Pulmonary artery endothelial cell (primary cell): ENCODE measurements around the gene TBXA2R. TPM values are rescaled to one million over a fixed set of nuclear protein-coding genes. Genes with fewer than 3 reads are reported as not detected.

Experiments used
- DNase-seq: peaks from one replicate; pipeline ENCODE4 v3.0.0-alpha.2; 2011; ENCODE audit warnings: low read depth, low spot score
- total RNA-seq: library from RNA; depleted of rRNA; stranded (reverse); fragments of >200 nt; gene quantifications from 2 replicates; pipeline ENCODE4 v1.2.3, GENCODE V29; 2014

The TBXA2R gene
- total RNA-seq, 1 donor from 2014 or later, result 0.66 TPM

GRCh38 chr19:3556978-3557460, 49.7 kb downstream of the TBXA2R start:
- DNase-seq, result no peak

- no peak for DNase-seq
These were observed 50.2 kb downstream of the TBXA2R start for GRCh38 chr19:3556423-3556977.

- DNase-seq, result no peak
These were observed 50.8 kb downstream of the TBXA2R start for GRCh38 chr19:3555653-3556422.

- no peak for DNase-seq
These were observed 52.2 kb downstream of the TBXA2R start for GRCh38 chr19:3554254-3555083.

- no peak for DNase-seq
These were observed 54.9 kb downstream of the TBXA2R start for GRCh38 chr19:3551792-3552095.

GRCh38 chr19:3550947-3551791, 55.5 kb downstream of the TBXA2R start:
- no peak for DNase-seq

- no peak for DNase-seq
These were observed 56.9 kb downstream of the TBXA2R start for GRCh38 chr19:3549816-3550215.

- DNase-seq, result no peak
These were observed 58.1 kb downstream of the TBXA2R start for GRCh38 chr19:3548606-3549005.

GRCh38 chr19:3547767-3548282, 58.9 kb downstream of the TBXA2R start:
- DNase-seq, result no peak

- DNase-seq, result no peak
These were observed 59.4 kb downstream of the TBXA2R start for GRCh38 chr19:3547301-3547731.

GRCh38 chr19:3546119-3546518, 60.6 kb downstream of the TBXA2R start:
- no peak for DNase-seq

GRCh38 chr19:3545669-3546034, 61.0 kb downstream of the TBXA2R start:
- DNase-seq, result no peak

GRCh38 chr19:3544742-3545668, 61.7 kb downstream of the TBXA2R start:
- no peak for DNase-seq

Other genes starting within 250 kb of the TBXA2R start
- 31.9 and 35.5 TPM in 2 replicates for gene NFIC, start 240.3 kb downstream of the TBXA2R start, total RNA-seq
- not detected in 2 replicates for gene SMIM24, start 126.3 kb downstream of the TBXA2R start, total RNA-seq
- not detected in 2 replicates for gene SMIM44, start 123.4 kb downstream of the TBXA2R start, total RNA-seq
- 15.6 and 22.4 TPM in 2 replicates for gene DOHH, start 106.2 kb downstream of the TBXA2R start, total RNA-seq
- 46.1 and 46.6 TPM in 2 replicates for gene FZR1, start 100.6 kb downstream of the TBXA2R start, total RNA-seq
- not detected in 2 replicates for gene TEKTIP1, start 67.7 kb downstream of the TBXA2R start, total RNA-seq
- gene MFSD12, start 49.3 kb downstream of the TBXA2R start, total RNA-seq, result 65.7 and 72.8 TPM in 2 replicates
- 91.2 and 99.7 TPM in 2 replicates for gene HMG20B, start 33.9 kb downstream of the TBXA2R start, total RNA-seq
- gene GIPC3, start 21.4 kb downstream of the TBXA2R start, total RNA-seq, result 0.18 and 0.53 TPM in 2 replicates
- gene CACTIN, start 19.9 kb upstream of the TBXA2R start, total RNA-seq, result 33.8 and 41.9 TPM in 2 replicates
- 15.4 and 22.5 TPM in 2 replicates for gene PIP5K1C, start 93.6 kb upstream of the TBXA2R start, total RNA-seq
- not detected in 2 replicates for gene TJP3, start 101.5 kb upstream of the TBXA2R start, total RNA-seq
- 17.5 and 29.0 TPM in 2 replicates for gene APBA3, start 154.8 kb upstream of the TBXA2R start, total RNA-seq
- 41.2 and 49.6 TPM in 2 replicates for gene MRPL54, start 155.8 kb upstream of the TBXA2R start, total RNA-seq
- gene RAX2, start 165.4 kb upstream of the TBXA2R start, total RNA-seq, result not detected in 2 replicates
- gene MATK, start 179.5 kb upstream of the TBXA2R start, total RNA-seq, result under 0.01 TPM in 1 of 2 replicates, not detected in the other